Measurements from ENCODE around the gene UCHL3.

UCHL3 gene

GRCh38 chr13:75581874-75582640 is 32.5 kb downstream of the UCHL3 start:
- peaks cover 18% of the 10 kb centered on the region for H3K4me1 Mint-ChIP-seq (ENCODE audit: low read depth)
- H3K9me3 Mint-ChIP-seq: peaks cover 10% of the 10 kb centered on the region
- no peak overlapping the region for H3K27ac Mint-ChIP-seq
- H3K36me3 Mint-ChIP-seq (ENCODE audit: low read depth): peaks cover 80% of the 10 kb centered on the region
- H3K4me3 Mint-ChIP-seq: no peak overlapping the region
- no peaks in the 10 kb centered on the region for H3K27me3 Mint-ChIP-seq

- Mint-ChIP-seq H3K9me3 (peaks cover 10% of the 10 kb centered on the region), H3K36me3 (ENCODE audit: low read depth) (peaks cover 83% of the 10 kb centered on the region), H3K4me1 (ENCODE audit: low read depth) (peaks cover 21% of the 10 kb centered on the region), H3K4me3 (no peak overlapping the region), H3K27me3 (no peaks in the 10 kb centered on the region), H3K27ac (no peak overlapping the region)
Measured at GRCh38 chr13:75583091-75583490, 33.5 kb downstream of the UCHL3 start.

GRCh38 chr13:75585153-75585552 is 35.6 kb downstream of the UCHL3 start:
- no peak overlapping the region for H3K27ac Mint-ChIP-seq
- peaks cover 79% of the 10 kb centered on the region for H3K36me3 Mint-ChIP-seq (ENCODE audit: low read depth)
- H3K4me1 Mint-ChIP-seq (ENCODE audit: low read depth): peaks cover 10% of the 10 kb centered on the region
- peaks cover 14% of the 10 kb centered on the region for H3K9me3 Mint-ChIP-seq
- H3K4me3 Mint-ChIP-seq: no peak overlapping the region
- no peaks in the 10 kb centered on the region for H3K27me3 Mint-ChIP-seq

- Mint-ChIP-seq H3K9me3 (peaks cover 14% of the 10 kb centered on the region), H3K4me1 (ENCODE audit: low read depth) (peaks cover 10% of the 10 kb centered on the region), H3K27me3 (no peaks in the 10 kb centered on the region), H3K4me3 (no peak overlapping the region), H3K27ac (no peak overlapping the region), H3K36me3 (ENCODE audit: low read depth) (peaks cover 72% of the 10 kb centered on the region)
Measured at GRCh38 chr13:75587679-75588078, 38.1 kb downstream of the UCHL3 start.

- Mint-ChIP-seq H3K27ac (no peak overlapping the region), H3K9me3 (no peaks in the 10 kb centered on the region), H3K4me3 (no peak overlapping the region), H3K27me3 (no peaks in the 10 kb centered on the region), H3K4me1 (ENCODE audit: low read depth) (no peaks in the 10 kb centered on the region), H3K36me3 (ENCODE audit: low read depth) (peaks cover 52% of the 10 kb centered on the region)
Measured at GRCh38 chr13:75596657-75597182, 47.1 kb downstream of the UCHL3 start.

- H3K4me3 Mint-ChIP-seq: no peak overlapping the region
- no peaks in the 10 kb centered on the region for H3K27me3 Mint-ChIP-seq
- no peak overlapping the region for H3K27ac Mint-ChIP-seq
- H3K9me3 Mint-ChIP-seq: no peaks in the 10 kb centered on the region
- no peaks in the 10 kb centered on the region for H3K4me1 Mint-ChIP-seq (ENCODE audit: low read depth)
- H3K36me3 Mint-ChIP-seq (ENCODE audit: low read depth): peaks cover 52% of the 10 kb centered on the region
Measured at GRCh38 chr13:75600371-75600770, 50.8 kb downstream of the UCHL3 start.

- no peak overlapping the region for H3K4me3 Mint-ChIP-seq
- H3K36me3 Mint-ChIP-seq (ENCODE audit: low read depth): peaks cover 53% of the 10 kb centered on the region
- H3K27ac Mint-ChIP-seq: no peak overlapping the region
- H3K9me3 Mint-ChIP-seq: no peaks in the 10 kb centered on the region
- no peaks in the 10 kb centered on the region for H3K4me1 Mint-ChIP-seq (ENCODE audit: low read depth)
- H3K27me3 Mint-ChIP-seq: no peaks in the 10 kb centered on the region
Measured at GRCh38 chr13:75603038-75603437, 53.4 kb downstream of the UCHL3 start.

GRCh38 chr13:75607447-75607846 is 57.9 kb downstream of the UCHL3 start:
- Mint-ChIP-seq H3K4me1 (ENCODE audit: low read depth) (no peaks in the 10 kb centered on the region), H3K27ac (no peak overlapping the region), H3K27me3 (no peaks in the 10 kb centered on the region), H3K9me3 (no peaks in the 10 kb centered on the region), H3K4me3 (no peak overlapping the region), H3K36me3 (ENCODE audit: low read depth) (peaks cover 42% of the 10 kb centered on the region)

GRCh38 chr13:75610466-75610865 is 60.9 kb downstream of the UCHL3 start:
- Mint-ChIP-seq H3K36me3 (ENCODE audit: low read depth) (peaks cover 45% of the 10 kb centered on the region), H3K9me3 (no peaks in the 10 kb centered on the region), H3K27ac (no peak overlapping the region), H3K4me1 (ENCODE audit: low read depth) (no peaks in the 10 kb centered on the region), H3K4me3 (no peak overlapping the region), H3K27me3 (no peaks in the 10 kb centered on the region)

- H3K4me3 Mint-ChIP-seq: no peak overlapping the region
- no peaks in the 10 kb centered on the region for H3K9me3 Mint-ChIP-seq
- no peaks in the 10 kb centered on the region for H3K27me3 Mint-ChIP-seq
- H3K36me3 Mint-ChIP-seq (ENCODE audit: low read depth): peaks cover 36% of the 10 kb centered on the region
- H3K27ac Mint-ChIP-seq: no peak overlapping the region
- H3K4me1 Mint-ChIP-seq (ENCODE audit: low read depth): no peaks in the 10 kb centered on the region
Measured at GRCh38 chr13:75612354-75612753, 62.8 kb downstream of the UCHL3 start.

- H3K4me1 Mint-ChIP-seq (ENCODE audit: low read depth): no peaks in the 10 kb centered on the region
- H3K4me3 Mint-ChIP-seq: no peak overlapping the region
- H3K9me3 Mint-ChIP-seq: no peaks in the 10 kb centered on the region
- H3K27me3 Mint-ChIP-seq: no peaks in the 10 kb centered on the region
- peaks cover 18% of the 10 kb centered on the region for H3K36me3 Mint-ChIP-seq (ENCODE audit: low read depth)
- no peak overlapping the region for H3K27ac Mint-ChIP-seq
Measured at GRCh38 chr13:75617230-75617629, 67.6 kb downstream of the UCHL3 start.

GRCh38 chr13:75618308-75618707 is 68.7 kb downstream of the UCHL3 start:
- H3K27me3 Mint-ChIP-seq: no peaks in the 10 kb centered on the region
- no peaks in the 10 kb centered on the region for H3K4me1 Mint-ChIP-seq (ENCODE audit: low read depth)
- no peak overlapping the region for H3K4me3 Mint-ChIP-seq
- H3K36me3 Mint-ChIP-seq (ENCODE audit: low read depth): peaks cover 15% of the 10 kb centered on the region
- H3K9me3 Mint-ChIP-seq: no peaks in the 10 kb centered on the region
- H3K27ac Mint-ChIP-seq: no peak overlapping the region

GRCh38 chr13:75620020-75620419 is 70.4 kb downstream of the UCHL3 start:
- H3K36me3 Mint-ChIP-seq (ENCODE audit: low read depth): peaks cover 23% of the 10 kb centered on the region
- H3K27ac Mint-ChIP-seq: no peak overlapping the region

GRCh38 chr13:75621147-75621546 is 71.6 kb downstream of the UCHL3 start:
- Mint-ChIP-seq H3K4me3 (no peak overlapping the region), H3K27ac (no peak overlapping the region), H3K27me3 (no peaks in the 10 kb centered on the region), H3K4me1 (ENCODE audit: low read depth) (no peaks in the 10 kb centered on the region), H3K9me3 (no peaks in the 10 kb centered on the region), H3K36me3 (ENCODE audit: low read depth) (peaks cover 26% of the 10 kb centered on the region)

More at GRCh38 chr13:75620020-75620419, 70.4 kb downstream of the UCHL3 start:
- Mint-ChIP-seq H3K27me3 (no peaks in the 10 kb centered on the region), H3K4me1 (ENCODE audit: low read depth) (no peaks in the 10 kb centered on the region), H3K9me3 (no peaks in the 10 kb centered on the region), H3K4me3 (no peak overlapping the region)

- no peaks in the 10 kb centered on the region for H3K27me3 Mint-ChIP-seq
- no peaks in the 10 kb centered on the region for H3K9me3 Mint-ChIP-seq
- H3K27ac Mint-ChIP-seq: no peak overlapping the region
- H3K4me1 Mint-ChIP-seq (ENCODE audit: low read depth): peaks cover 14% of the 10 kb centered on the region
- peaks cover 13% of the 10 kb centered on the region for H3K36me3 Mint-ChIP-seq (ENCODE audit: low read depth)
- H3K4me3 Mint-ChIP-seq: no peak overlapping the region
Measured at GRCh38 chr13:75628801-75629200, 79.2 kb downstream of the UCHL3 start.

- Mint-ChIP-seq H3K4me1 (ENCODE audit: low read depth) (peaks cover 17% of the 10 kb centered on the region), H3K9me3 (no peaks in the 10 kb centered on the region), H3K27ac (no peak overlapping the region), H3K36me3 (ENCODE audit: low read depth) (no peaks in the 10 kb centered on the region), H3K27me3 (peaks cover 13% of the 10 kb centered on the region), H3K4me3 (no peak overlapping the region)
Measured at GRCh38 chr13:75633285-75633684, 83.7 kb downstream of the UCHL3 start.
